Neural cell (in vitro differentiated cells): Measurements from ENCODE around the gene FNDC7. TPM values are rescaled to one million over a fixed set of nuclear protein-coding genes. Genes with fewer than 3 reads are reported as not detected.

Experiments used
- H2AFZ ChIP-seq: fragments of 200-600, 300-800 bp; sonication (generic), shearing (Covaris generic); 2 replicates; pipeline ENCODE4 v1.6.0; 2014; ENCODE audit warnings: low read depth, mild to moderate bottlenecking, antibody characterized with exemption, low read length, moderate library complexity
- H3F3A ChIP-seq: fragments of 200-600 bp; shearing (Covaris generic); 2 replicates; pipeline ENCODE4 v1.6.1; 2016; ENCODE audit warnings: mild to moderate bottlenecking, moderate library complexity, mixed read lengths, antibody characterized with exemption, low read length; ENCODE audit not compliant: insufficient read depth, poor library complexity, severe bottlenecking
- H3K27ac ChIP-seq: fragments of 200-600, 300-800 bp; sonication (generic), shearing (Covaris generic); 2 replicates; pipeline ENCODE4 v1.5.1; 2014; ENCODE audit warnings: mild to moderate bottlenecking, low read length, moderate library complexity
- H3K27me3 ChIP-seq: fragments of 300-800, 200-600 bp; sonication (generic), shearing (Covaris generic); 2 replicates; pipeline ENCODE4 v1.6.0; 2014; ENCODE audit warnings: mild to moderate bottlenecking, low read depth, low read length, moderate library complexity; ENCODE audit not compliant: insufficient read depth
- H3K36me3 ChIP-seq: fragments of 300-800, 200-600 bp; sonication (generic), shearing (Covaris generic); 2 replicates; pipeline ENCODE4 v1.5.1; 2014; ENCODE audit warnings: mild to moderate bottlenecking, antibody characterized with exemption, low read length, moderate library complexity; ENCODE audit not compliant: insufficient read depth
- H3K4me2 ChIP-seq: fragments of 300-800, 200-600 bp; sonication (generic), shearing (Covaris generic); 2 replicates; pipeline ENCODE4 v1.6.0; 2014; ENCODE audit warnings: mild to moderate bottlenecking, low read length
- H3K4me3 ChIP-seq: fragments of 300-800, 200-600 bp; sonication (generic), shearing (Covaris generic); 2 replicates; pipeline ENCODE4 v1.5.1; 2014; ENCODE audit warnings: mild to moderate bottlenecking, low read length, moderate library complexity
- H3K79me2 ChIP-seq: fragments of 200-600 bp; shearing (Covaris generic); replicated peaks from 2 replicates; pipeline ENCODE4 v1.6.0; 2014; ENCODE audit warnings: mild to moderate bottlenecking, low read length, moderate library complexity; ENCODE audit not compliant: insufficient read depth
- H3K9ac ChIP-seq: fragments of 300-800, 200-600 bp; sonication (generic), shearing (Covaris generic); 2 replicates; pipeline ENCODE4 v1.6.1; 2016; ENCODE audit warnings: mild to moderate bottlenecking, low read length, mixed read lengths
- H3K9me2 ChIP-seq: fragments of 200-600 bp; shearing (Covaris generic); 2 replicates; pipeline ENCODE4 v1.6.1; 2016; ENCODE audit warnings: mild to moderate bottlenecking, low read length, mixed read lengths; ENCODE audit not compliant: insufficient read depth
- H3K9me3 ChIP-seq: fragments of 200-600, 300-800 bp; sonication (generic), shearing (Covaris generic); 2 replicates; pipeline ENCODE4 v1.6.1; 2016; ENCODE audit warnings: mild to moderate bottlenecking, mixed run types, low read length, moderate library complexity, mixed read lengths
- H4K20me1 ChIP-seq: fragments of 200-600 bp; shearing (Covaris generic); 2 replicates; pipeline ENCODE4 v1.6.1; 2016; ENCODE audit warnings: mild to moderate bottlenecking, mixed run types; ENCODE audit not compliant: insufficient read depth
- CTCF ChIP-seq: fragments of 450-650 bp; IDR thresholded peaks from 2 replicates; pipeline ENCODE4 v1.5.1; 2014; ENCODE audit warnings: antibody characterized with exemption, mild to moderate bottlenecking, moderate library complexity; ENCODE audit not compliant: poor library complexity, severe bottlenecking
- EP300 ChIP-seq: fragments of 450-650 bp; conservative IDR thresholded peaks from 2 replicates; pipeline ENCODE4 v1.6.1; 2014; ENCODE audit warnings: antibody characterized with exemption, mild to moderate bottlenecking, moderate library complexity; ENCODE audit not compliant: poor library complexity, severe bottlenecking
- EZH2 ChIP-seq: fragments of 200-600, 300-800 bp; shearing (Covaris generic), sonication (generic); IDR thresholded peaks from 2 replicates; pipeline ENCODE4 v1.6.1; 2014; ENCODE audit warnings: antibody characterized with exemption, low read length, borderline replicate concordance, mild to moderate bottlenecking; ENCODE audit not compliant: insufficient read depth, poor library complexity, severe bottlenecking
- MXI1 ChIP-seq: fragments of 450-650 bp; conservative IDR thresholded peaks from 2 replicates; pipeline ENCODE4 v1.6.1; 2014; ENCODE audit warnings: antibody characterized with exemption, mild to moderate bottlenecking; ENCODE audit not compliant: poor library complexity, severe bottlenecking
- POLR2AphosphoS5 ChIP-seq: IDR thresholded peaks from 2 replicates; pipeline ENCODE4 v1.6.1; 2012
- RAD21 ChIP-seq: fragments of 450-650 bp; conservative IDR thresholded peaks from 2 replicates; pipeline ENCODE4 v1.6.1; 2014; ENCODE audit warnings: antibody characterized with exemption, mild to moderate bottlenecking, moderate library complexity
- REST ChIP-seq: IDR thresholded peaks from 2 replicates; pipeline ENCODE4 v1.6.1; 2012; ENCODE audit warnings: borderline replicate concordance
- SMC3 ChIP-seq: fragments of 450-650 bp; conservative IDR thresholded peaks from 2 replicates; pipeline ENCODE4 v1.6.1; 2014; ENCODE audit warnings: antibody characterized with exemption, mild to moderate bottlenecking, moderate library complexity; ENCODE audit not compliant: poor library complexity
- TAF1 ChIP-seq: IDR thresholded peaks from 2 replicates; pipeline ENCODE4 v1.6.1; 2012; ENCODE audit warnings: low read depth
- polyA plus RNA-seq: library from polyadenylated mRNA; depleted of rRNA; stranded (reverse); fragments of >200 nt; gene quantifications from 2 replicates; pipeline ENCODE4 v1.2.3, GENCODE V29; 2014

The FNDC7 gene
- polyA plus RNA-seq, 1 donor from 2014 or later, result not detected

GRCh38 chr1:108716437-108717230 is 3.9 kb downstream of the FNDC7 start:
- no peaks in the 10 kb centered on the region for H3K36me3 ChIP-seq
- H3K9me3 ChIP-seq, result no peaks in the 10 kb centered on the region
- H3K9ac ChIP-seq, result no peak overlapping the region
- H3K27me3 ChIP-seq, result no peaks in the 10 kb centered on the region
- no peak overlapping the region for H3K4me2 ChIP-seq
- no peak overlapping the region for H3K27ac ChIP-seq
- no peak for TF ChIP-seq MXI1
- no peak for TF ChIP-seq TAF1
- no peak for TF ChIP-seq POLR2AphosphoS5
- no peak for TF ChIP-seq RAD21
- no peak for TF ChIP-seq REST
- no peak for TF ChIP-seq CTCF
- TF ChIP-seq EZH2, result no peak
- no peak for TF ChIP-seq EP300
- no peak for TF ChIP-seq SMC3
- H3K9me2 ChIP-seq, result no peaks in the 10 kb centered on the region
- H4K20me1 ChIP-seq, result no peaks in the 10 kb centered on the region
- H3F3A ChIP-seq, result no peaks in the 10 kb centered on the region
- no peak overlapping the region for H2AFZ ChIP-seq
- H3K79me2 ChIP-seq, result no peaks in the 10 kb centered on the region
- H3K4me3 ChIP-seq, result no peak overlapping the region

GRCh38 chr1:108717774-108718316 is 5.1 kb downstream of the FNDC7 start:
- H4K20me1 ChIP-seq, result no peaks in the 10 kb centered on the region
- no peak for TF ChIP-seq EP300
- no peak for TF ChIP-seq POLR2AphosphoS5
- no peak for TF ChIP-seq CTCF
- TF ChIP-seq RAD21, result no peak
- no peak for TF ChIP-seq MXI1
- TF ChIP-seq EZH2, result no peak
- no peak for TF ChIP-seq SMC3
- no peak for TF ChIP-seq REST
- no peak for TF ChIP-seq TAF1
- no peaks in the 10 kb centered on the region for H3K27me3 ChIP-seq
- no peaks in the 10 kb centered on the region for H3K36me3 ChIP-seq
- no peak overlapping the region for H3K9ac ChIP-seq
- H2AFZ ChIP-seq, result no peak overlapping the region
- no peak overlapping the region for H3K4me3 ChIP-seq
- no peak overlapping the region for H3K4me2 ChIP-seq
- H3K79me2 ChIP-seq, result no peaks in the 10 kb centered on the region
- no peaks in the 10 kb centered on the region for H3K9me2 ChIP-seq
- no peak overlapping the region for H3K27ac ChIP-seq
- H3F3A ChIP-seq, result no peaks in the 10 kb centered on the region
- no peaks in the 10 kb centered on the region for H3K9me3 ChIP-seq
